GM15510 (cell line): ENCODE data around the gene CYP24A1.

ENCODE experiments used
- POLR2A ChIP-seq: IDR thresholded peaks from 3 replicates; pipeline ENCODE4 v1.6.1; 2011; ENCODE audit warnings: borderline replicate concordance; ENCODE audit not compliant: insufficient read length; ENCODE audit errors: extremely low read depth

CYP24A1 gene

DNA sequence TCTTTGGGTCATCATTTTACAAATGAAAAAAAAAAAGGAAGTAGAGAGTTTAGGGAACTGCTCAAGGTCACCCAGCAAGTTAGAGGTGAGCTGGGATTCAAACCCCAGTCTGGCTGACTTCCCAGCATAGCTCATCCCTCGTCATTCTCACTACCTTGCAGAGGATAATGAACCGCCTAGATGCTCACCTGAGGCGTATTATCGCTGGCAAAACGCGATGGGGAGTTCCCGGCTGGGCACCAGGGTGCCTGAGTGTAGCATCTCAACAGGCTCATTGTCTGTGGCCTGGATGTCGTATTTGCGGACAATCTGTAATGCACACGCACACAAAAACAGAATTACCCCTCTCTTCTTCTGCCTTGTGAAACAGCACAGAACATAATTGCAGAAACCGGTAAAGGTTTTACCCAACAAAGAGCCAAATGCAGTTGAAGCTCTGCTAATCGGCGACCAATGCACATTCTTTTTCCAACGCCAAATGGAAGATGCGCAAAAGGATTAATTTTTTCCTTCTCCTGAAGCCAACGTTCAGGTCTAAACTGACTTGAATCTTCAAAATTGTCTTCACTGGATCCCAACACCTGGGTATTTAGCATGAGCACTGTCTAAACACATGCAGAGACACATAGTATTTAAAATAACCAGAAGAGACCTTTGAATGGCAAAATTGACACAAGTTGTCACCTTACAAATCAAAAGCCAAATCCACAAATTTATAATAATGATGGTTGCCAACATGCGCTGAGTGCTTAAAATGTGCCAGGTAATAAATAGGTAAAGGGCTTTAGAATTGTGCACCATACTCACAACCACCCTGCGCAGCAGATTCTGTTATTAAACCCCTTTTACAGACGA is 16.6 kb downstream of the CYP24A1 start:
- TF ChIP-seq POLR2A: no peak

DNA sequence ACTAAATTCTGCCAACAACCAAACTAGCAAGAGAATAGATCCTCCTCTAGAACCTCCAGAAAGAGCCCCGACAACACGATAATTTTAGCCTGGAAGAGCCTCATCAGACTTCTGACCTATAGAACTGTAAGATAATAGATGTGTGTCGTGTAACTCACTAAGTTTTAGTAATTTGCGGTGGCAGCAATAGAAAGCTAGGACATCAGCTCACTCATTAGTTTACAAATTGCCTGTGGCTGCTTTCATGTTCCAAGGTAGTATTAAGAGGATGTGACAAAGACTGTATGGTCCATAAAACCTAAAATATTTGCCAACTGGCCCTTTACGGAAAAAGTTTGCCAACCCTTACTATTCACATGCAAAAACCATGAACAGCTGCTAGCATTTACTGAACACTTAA is 17.3 kb downstream of the CYP24A1 start:
- no peak for TF ChIP-seq POLR2A

DNA sequence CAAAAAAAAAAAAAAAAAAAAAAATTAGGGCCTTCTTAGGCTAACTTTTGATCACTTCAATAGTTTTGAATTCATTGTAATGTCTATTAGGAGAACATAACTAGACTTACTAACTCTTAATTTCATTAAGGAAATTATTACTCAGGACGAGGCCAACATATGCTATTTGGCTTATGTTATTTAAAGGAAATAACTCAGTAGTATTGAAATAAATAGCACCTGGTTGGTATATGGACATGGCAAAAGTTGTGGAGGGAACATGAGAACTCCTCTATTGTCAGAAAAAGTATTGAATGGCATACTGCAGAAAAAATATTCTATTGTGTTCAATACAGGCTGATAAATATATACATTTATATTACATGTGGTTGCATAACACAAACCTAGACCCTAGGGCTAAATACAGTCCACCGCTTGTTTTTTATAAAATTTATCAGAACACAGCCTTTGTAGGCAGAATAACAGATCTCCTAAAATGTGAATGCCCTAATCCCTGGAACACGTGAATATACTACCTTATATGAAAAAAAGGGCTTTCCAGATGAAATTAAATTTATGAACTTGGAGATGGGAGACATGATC is 18.0 kb downstream of the CYP24A1 start:
- no peak for TF ChIP-seq POLR2A

DNA sequence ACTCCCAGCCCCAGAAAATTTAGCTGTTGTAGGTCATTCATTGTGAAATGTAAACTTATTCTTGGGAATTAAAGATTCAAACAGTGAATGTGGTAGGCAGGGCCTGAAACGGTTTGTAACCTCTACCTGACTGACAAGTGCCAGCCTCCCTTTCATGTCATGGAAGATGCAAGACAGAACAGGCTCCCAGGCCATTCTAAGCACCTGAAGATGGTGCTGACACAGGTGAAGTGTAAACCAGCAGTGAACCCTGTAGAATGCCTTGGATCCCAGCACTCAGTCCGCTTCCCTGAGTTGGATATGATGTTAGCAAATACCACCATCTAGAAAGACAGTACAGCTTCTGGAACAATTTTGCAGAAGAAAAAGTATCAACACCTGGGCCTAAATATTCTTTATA is 19.3 kb downstream of the CYP24A1 start:
- TF ChIP-seq POLR2A: no peak

DNA sequence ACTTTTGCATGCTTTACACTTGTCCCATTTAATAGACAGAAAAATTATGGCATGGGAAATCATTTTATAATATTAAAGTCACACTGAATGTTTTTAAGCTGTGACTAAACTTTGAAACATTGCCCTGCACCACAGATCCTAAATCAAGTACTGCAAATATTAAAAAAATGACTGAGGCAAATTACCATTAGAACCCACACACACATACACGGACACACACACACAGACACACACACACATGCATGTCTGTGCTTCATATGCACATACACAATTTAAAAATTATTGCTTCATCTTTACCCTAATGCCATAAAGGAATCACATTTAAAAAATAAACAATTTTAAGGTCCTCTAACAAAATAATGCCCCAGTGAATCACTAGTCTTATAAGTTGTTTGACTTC is 19.9 kb downstream of the CYP24A1 start:
- no peak for TF ChIP-seq POLR2A

DNA sequence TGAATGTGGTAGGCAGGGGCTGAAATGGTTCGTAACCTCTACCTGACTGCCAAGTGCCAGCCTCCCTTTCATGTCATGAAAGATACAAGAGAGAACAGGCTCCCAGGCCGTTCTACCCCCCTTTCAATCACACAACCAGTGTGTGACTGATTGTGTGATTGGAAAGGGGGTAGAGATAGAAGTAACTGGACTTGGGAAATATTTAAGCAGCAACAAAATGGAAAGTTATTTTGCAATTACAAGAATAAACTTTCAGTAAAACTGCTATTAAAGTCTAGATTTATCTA is 20.8 kb downstream of the CYP24A1 start:
- no peak for TF ChIP-seq POLR2A

DNA sequence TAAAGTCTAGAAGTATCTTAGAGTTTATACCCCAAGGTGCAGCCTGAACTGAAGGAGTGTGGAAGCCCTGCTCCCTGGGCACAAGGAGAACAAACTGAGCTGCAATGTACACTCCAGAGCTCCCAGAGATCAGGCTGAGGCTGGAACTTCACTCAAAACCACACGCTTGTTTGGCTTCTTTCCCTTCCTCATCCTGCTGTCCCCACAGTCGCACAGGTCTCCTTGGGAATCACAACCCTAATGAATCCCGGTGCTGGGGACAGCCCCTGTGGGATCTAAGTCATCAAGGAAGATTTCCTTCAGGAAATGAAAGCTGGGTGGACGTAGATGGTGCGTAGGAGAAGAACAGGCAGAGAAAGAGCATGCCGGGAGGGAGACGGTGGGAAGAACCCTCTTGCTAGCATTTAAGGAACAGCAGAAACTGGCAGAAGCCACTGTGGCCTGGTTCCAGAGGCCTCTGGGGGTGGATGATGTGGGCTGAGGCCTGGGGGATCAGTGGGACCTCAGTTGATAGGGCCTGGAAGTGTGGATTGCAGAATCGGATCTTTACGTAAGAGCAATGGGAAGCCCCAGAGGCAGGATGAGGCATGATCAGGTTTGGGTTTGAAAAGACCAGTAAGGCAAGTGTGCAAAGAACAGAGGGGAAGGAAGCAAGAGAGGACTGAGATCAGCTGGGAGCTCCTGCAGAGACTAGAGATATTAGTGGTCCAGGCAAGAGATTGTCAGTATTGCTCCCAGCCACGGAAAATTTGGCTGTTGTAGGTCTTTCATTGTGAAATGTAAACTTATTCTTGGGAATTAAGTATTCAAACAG is 21.4 kb downstream of the CYP24A1 start:
- TF ChIP-seq POLR2A: no peak

DNA sequence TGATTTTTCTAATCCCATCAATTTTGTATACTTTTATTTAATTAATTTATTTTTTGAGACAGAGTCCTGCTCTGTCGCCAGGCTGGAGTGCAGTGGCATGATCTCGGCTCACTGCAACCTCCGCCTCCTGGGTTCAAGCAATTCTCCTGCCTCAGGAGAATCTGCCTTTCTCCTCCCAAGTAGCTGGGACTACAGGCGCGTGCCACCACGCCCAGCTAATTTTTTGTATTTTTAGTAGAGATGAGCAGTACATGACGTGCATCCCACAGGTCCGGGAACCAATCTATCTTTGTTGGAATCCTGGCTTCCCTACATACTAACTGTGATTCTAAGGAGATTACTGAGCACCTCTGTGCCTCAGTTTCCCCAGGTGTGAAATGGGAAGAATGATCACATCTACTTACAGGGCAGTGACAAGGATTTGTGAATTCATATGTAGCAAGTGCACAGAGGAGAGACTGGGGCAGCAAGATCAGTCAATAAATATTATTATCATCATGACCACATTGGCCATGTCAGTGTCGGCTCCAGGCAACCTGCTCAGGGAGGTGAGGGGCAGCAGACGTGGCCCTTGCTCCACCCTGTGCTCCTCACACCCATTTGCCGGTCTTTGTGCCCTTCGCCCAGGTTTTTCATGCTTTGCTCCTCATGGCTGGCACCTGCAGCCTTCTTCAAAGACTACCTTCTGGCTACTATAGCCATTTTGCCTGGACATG is 22.1 kb downstream of the CYP24A1 start:
- no peak for TF ChIP-seq POLR2A

DNA sequence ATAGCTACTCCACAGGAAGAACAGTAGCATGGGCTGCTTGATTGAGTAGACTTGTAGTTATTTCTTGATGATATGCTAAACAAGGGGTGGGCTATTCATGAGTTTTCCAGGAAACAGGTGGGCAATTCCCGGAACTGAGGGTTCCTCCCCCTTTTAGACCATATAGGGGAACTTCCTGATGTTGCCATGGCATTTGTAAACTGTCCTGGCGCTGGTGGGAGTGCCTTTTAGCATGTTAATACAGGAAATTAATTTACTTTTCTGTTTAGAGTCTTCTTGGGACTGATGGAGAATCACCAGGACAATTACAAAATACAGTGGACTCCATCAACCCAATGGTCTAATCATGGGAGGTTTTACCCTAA is 22.7 kb downstream of the CYP24A1 start:
- no peak for TF ChIP-seq POLR2A

DNA sequence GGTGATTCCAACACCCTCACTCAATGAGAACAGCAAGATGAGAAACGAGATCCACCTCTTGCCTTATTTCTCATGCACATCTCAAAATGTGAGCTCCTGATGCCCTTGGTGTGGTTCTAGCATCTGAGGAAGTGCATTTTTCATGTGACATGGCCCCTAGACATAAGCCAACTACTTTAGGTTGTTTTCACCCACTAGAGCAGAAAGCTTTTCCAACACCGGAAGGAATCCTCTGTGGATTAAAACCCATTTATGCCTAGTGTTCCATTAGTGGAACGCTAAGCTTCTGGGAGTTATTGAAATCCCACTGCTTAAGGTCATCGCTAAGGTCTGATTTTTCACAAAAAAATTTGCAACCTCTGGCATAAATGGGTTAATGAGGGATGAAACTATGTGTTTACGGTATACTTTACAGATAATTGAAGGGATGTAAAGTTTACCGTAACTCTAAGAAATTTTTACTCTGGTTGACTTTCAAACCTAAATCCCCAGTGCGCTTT is 24.0 kb downstream of the CYP24A1 start:
- no peak for TF ChIP-seq POLR2A

DNA sequence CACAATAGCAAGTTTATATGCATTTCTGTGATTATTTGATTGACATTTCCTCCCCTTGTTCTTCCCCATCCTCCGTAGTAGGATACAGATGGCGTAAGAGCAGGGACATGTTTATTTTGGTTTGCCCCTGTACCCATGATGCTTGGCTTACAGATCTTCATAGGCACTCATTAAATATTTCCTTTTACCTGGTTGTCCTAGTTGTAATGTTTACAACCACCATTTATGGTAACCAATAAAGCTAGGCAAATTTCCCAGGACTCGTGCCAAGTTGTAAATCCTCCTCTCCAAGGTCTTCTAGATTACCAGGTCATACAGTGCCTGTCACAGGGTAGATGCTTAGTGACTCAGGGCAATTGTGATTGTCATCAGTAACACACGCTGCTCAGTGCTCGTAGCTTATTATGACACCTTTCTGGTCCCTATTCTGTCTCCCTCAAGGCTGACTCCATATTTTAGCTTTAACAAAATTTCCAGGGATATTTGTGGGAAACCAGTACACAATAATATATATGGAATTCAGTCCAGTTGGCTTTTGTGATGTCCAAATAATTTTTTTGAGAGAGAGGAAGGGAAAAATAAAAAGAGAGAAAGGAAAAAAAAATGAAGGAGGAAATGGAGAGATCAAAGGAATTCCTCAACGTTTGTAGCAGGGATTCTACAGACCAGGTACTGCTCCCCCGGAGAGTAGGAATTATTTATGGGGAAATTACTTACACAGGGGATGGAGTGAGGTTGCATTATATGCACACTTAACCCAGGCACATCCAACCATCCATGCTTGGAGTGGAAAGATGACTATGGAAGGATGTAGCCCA is 24.6 kb downstream of the CYP24A1 start:
- TF ChIP-seq POLR2A: no peak

DNA sequence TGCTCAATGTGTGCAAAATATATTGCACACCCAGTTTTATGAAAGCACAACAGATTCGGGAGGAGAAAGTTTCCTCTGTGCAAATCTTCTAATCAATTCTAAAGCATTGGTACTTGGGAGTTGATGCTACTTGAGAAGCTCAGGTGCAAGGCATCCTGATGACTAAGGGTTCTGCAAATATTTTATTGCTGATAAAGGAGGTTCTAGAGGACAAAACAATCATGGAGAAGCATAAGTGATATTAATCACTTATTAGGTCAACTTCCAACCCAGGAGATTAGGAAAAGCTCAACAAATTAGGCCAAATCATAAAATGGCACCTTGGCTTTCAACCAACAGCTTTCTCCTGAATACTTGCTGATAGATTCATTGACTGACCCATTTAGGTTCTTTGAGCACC is 27.1 kb downstream of the CYP24A1 start:
- no peak for TF ChIP-seq POLR2A

DNA sequence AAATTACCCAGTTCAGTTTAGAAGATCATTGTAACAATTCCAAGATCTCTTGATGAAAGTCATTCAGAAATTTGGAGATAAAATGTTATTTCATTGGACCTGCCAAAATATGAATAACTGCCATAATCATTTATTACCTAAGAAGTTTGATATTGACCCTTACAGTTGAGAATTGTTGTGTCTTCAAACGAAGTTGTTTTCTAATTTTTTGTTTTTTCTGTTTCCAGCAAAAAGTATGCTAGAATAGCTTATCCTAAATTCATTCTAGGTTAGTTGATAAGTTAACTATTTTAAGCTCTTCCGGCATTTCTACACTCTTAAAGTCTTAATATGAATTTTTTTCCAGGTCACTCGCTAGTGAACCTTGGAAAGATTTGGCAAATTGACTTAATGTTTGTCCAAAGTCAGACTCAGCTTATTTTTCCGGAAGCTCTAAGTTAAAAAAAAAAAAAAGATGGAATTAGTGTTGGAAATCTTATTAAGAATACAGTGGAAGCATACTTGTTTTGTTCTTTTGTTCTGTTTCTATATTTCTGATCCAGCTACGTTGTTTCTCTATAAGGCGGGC is 28.9 kb downstream of the CYP24A1 start:
- no peak for TF ChIP-seq POLR2A
